Measurements from ENCODE around the gene SEPTIN6. TPM values are rescaled to one million over a fixed set of nuclear protein-coding genes. Genes with fewer than 3 reads are reported as not detected.

The SEPTIN6 gene
- total and polyA plus RNA-seq, 2 of the 13 experiments (the other 11 are each of a cell fraction or from before 2014, with no cell fraction given): 21.7 to 38.3 TPM

DNA sequence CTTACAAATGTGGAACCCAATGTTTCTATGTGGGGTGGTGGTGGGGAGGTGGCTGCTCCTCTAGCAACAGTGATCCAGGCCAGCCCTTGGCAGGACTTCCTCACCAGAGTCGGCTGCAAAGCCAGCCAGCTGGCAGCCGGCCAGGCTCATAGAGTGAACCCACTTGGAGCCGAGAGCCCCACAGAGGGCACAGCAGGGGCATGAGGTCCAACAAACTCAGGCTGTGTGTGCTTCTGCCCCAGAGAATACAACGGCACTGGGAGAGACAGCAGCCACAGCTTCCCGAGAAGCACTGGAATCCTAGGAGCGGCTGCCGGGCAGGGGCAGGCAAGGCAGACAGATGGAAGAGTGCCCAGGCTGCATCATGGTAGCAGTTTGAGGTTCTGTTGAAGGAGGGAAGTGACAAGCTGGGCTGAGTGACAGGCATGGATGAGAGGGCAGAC lies 42.0 kb upstream of the SEPTIN6 start:
- Histone ChIP-seq H2AFZ (ENCODE audit: low read length) (no peak overlapping the region), H3K27ac (ENCODE audit: extremely low read length, insufficient read depth, low read length) (no peak overlapping the region), H3K27me3 (ENCODE audit: control insufficient read depth in 1 of 2, insufficient read depth in 2 of 2, low read length in 2 of 2) (0 out of 5 replicates have a peak, but pooled peaks cover 0 to 3% of the 10 kb centered on the region in 2 experiments), H3K79me2 (ENCODE audit: insufficient read depth, low read length) (no peaks in the 10 kb centered on the region), H3K9me3 (ENCODE audit: low read length) (no peaks in the 10 kb centered on the region), H4K20me1 (ENCODE audit: insufficient read depth, low read length) (no peaks in the 10 kb centered on the region), H3K4me2 (ENCODE audit: low read depth, low read length) (peak overlapping the region; percentile 47; the same call in 1 of the 2 replicates), H3K4me3 (replicated peaks in 1 of 3; ENCODE audit: insufficient read depth in 1 of 3, low read depth in 2 of 3, low read length in 3 of 3) (peak overlapping the region in 1 of 3 experiments; percentile 23; a peak in 1 of 6 replicates), H3K4me1 (ENCODE audit: insufficient read depth, low read length) (peaks cover 14% of the 10 kb centered on the region), H3K9ac (ENCODE audit: insufficient read depth, low read depth, low read length) (no peak overlapping the region), H3K36me3 (replicated peaks in 1 of 2; ENCODE audit: control insufficient read depth in 1 of 2, insufficient read depth in 2 of 2, low read length in 2 of 2) (no peaks in the 10 kb centered on the region)
- intact Hi-C loops (cut with micrococcal nuclease; ENCODE audit: unreplicated experiment): loop anchor here (5.0 kb wide), 1 partner anchor 38 kb away; no protein-coding TSS in a partner anchor
- ChIA-PET POLR2A (no interaction called here), CTCF (ENCODE audit: low intra/inter-chr PET ratio, low total read pairs) (no interaction called here)
- BruUV-seq (replicated peaks): no TSS peak
- WGBS (ENCODE audit: low lambda C conversion rate): no CpG with 5 or more reads among the region's 7 CpGs
- in situ Hi-C loops (cut with HindIII; ENCODE audit: extremely low pct_ligation_motif_present, low pct_unique_long_range_greater_than_20kb): loop anchor here (25.0 kb wide), 1 partner anchor 223 kb away; no protein-coding TSS in a partner anchor
- peak; percentile 59 for ATAC-seq
- TF ChIP-seq, protein P1, sequence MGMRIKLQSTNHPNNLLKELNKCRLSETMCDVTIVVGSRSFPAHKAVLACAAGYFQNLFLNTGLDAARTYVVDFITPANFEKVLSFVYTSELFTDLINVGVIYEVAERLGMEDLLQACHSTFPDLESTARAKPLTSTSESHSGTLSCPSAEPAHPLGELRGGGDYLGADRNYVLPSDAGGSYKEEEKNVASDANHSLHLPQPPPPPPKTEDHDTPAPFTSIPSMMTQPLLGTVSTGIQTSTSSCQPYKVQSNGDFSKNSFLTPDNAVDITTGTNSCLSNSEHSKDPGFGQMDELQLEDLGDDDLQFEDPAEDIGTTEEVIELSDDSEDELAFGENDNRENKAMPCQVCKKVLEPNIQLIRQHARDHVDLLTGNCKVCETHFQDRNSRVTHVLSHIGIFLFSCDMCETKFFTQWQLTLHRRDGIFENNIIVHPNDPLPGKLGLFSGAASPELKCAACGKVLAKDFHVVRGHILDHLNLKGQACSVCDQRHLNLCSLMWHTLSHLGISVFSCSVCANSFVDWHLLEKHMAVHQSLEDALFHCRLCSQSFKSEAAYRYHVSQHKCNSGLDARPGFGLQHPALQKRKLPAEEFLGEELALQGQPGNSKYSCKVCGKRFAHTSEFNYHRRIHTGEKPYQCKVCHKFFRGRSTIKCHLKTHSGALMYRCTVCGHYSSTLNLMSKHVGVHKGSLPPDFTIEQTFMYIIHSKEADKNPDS (CRISPR knock-in tag; IDR thresholded peaks at IDR 0.05): no peak
- TF ChIP-seq ZNF230 (CRISPR knock-in tag; IDR thresholded peaks at IDR 0.05): no peak
- FAIRE-seq: no peak
- no peak for DNase-seq (ENCODE audit: low spot score)

- Histone ChIP-seq H3K4me3 (replicated peaks in 1 of 3; ENCODE audit: insufficient read depth in 1 of 3, low read depth in 2 of 3, low read length in 3 of 3) (no peak overlapping the region), H3K4me2 (ENCODE audit: low read depth, low read length) (no peak overlapping the region), H3K9me3 (ENCODE audit: low read length) (no peaks in the 10 kb centered on the region), H4K20me1 (ENCODE audit: insufficient read depth, low read length) (no peaks in the 10 kb centered on the region), H3K79me2 (ENCODE audit: insufficient read depth, low read length) (no peaks in the 10 kb centered on the region), H2AFZ (ENCODE audit: low read length) (no peak overlapping the region), H3K27ac (ENCODE audit: extremely low read length, insufficient read depth, low read length) (no peak overlapping the region), H3K36me3 (replicated peaks in 1 of 2; ENCODE audit: control insufficient read depth in 1 of 2, insufficient read depth in 2 of 2, low read length in 2 of 2) (no peaks in the 10 kb centered on the region), H3K9ac (ENCODE audit: insufficient read depth, low read depth, low read length) (no peak overlapping the region), H3K27me3 (ENCODE audit: control insufficient read depth in 1 of 2, insufficient read depth in 2 of 2, low read length in 2 of 2) (0 out of 5 replicates have a peak, but pooled peaks cover 0 to under 1% of the 10 kb centered on the region in 2 experiments), H3K4me1 (ENCODE audit: insufficient read depth, low read length) (no peaks in the 10 kb centered on the region)
- intact Hi-C loops (cut with micrococcal nuclease; ENCODE audit: unreplicated experiment): loop anchor here (2.0 to 5.0 kb wide), 4 partner anchors 32 to 213 kb away; no protein-coding TSS in a partner anchor
- 13% methylated on average over 14 of the region's 14 CpGs for WGBS (ENCODE audit: low lambda C conversion rate)
- ChIA-PET CTCF (ENCODE audit: low intra/inter-chr PET ratio, low total read pairs) (interaction anchor here (1.5 kb wide), 1 partner anchor 213 kb away, joined by 7 read pairs; no protein-coding TSS in a partner anchor), POLR2A (interaction anchor here (0.5 to 1.0 kb wide), 2 partner anchors 62 to 124 kb away, joined by 4 read pairs; partner anchors contain the start of gene RPL39)
- in situ Hi-C loops (cut with HindIII; ENCODE audit: extremely low pct_ligation_motif_present, low pct_unique_long_range_greater_than_20kb): loop anchor here (25.0 kb wide), 1 partner anchor 217 kb away; no protein-coding TSS in a partner anchor
- peak; percentile 46; the same call in 2 of the 3 replicates for ATAC-seq
- DNase-seq (ENCODE audit: low spot score): peak; percentile 55
- no TSS peak for BruUV-seq (replicated peaks)
- FAIRE-seq: peak; percentile 73
- TF ChIP-seq NFIB (CRISPR knock-in tag; IDR thresholded peaks at IDR 0.05; ENCODE audit: borderline replicate concordance) (no peak), FOXP1 (IDR thresholded peaks at IDR 0.05) (no peak), FOXP1 (CRISPR knock-in tag; IDR thresholded peaks at IDR 0.05) (peak; percentile 7; the same call in 1 of the 2 replicates), ISL2 (CRISPR knock-in tag; IDR thresholded peaks at IDR 0.05) (no peak), SMC3 (IDR thresholded peaks at IDR 0.05; ENCODE audit: low read length) (peak; percentile 45), CTCF (CRISPR knock-in tag; IDR thresholded peaks at IDR 0.05) (peak; percentile 57), RAD21 (CRISPR knock-in tag; IDR thresholded peaks at IDR 0.05) (0 out of 2 replicates have a peak, but pooled peaks have one; percentile 26)
- TF ChIP-seq, protein P2, sequence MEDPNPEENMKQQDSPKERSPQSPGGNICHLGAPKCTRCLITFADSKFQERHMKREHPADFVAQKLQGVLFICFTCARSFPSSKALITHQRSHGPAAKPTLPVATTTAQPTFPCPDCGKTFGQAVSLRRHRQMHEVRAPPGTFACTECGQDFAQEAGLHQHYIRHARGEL (CRISPR knock-in tag; IDR thresholded peaks at IDR 0.05): no peak
- TF ChIP-seq, protein P3, sequence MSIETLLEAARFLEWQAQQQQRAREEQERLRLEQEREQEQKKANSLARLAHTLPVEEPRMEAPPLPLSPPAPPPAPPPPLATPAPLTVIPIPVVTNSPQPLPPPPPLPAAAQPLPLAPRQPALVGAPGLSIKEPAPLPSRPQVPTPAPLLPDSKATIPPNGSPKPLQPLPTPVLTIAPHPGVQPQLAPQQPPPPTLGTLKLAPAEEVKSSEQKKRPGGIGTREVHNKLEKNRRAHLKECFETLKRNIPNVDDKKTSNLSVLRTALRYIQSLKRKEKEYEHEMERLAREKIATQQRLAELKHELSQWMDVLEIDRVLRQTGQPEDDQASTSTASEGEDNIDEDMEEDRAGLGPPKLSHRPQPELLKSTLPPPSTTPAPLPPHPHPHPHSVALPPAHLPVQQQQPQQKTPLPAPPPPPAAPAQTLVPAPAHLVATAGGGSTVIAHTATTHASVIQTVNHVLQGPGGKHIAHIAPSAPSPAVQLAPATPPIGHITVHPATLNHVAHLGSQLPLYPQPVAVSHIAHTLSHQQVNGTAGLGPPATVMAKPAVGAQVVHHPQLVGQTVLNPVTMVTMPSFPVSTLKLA (IDR thresholded peaks at IDR 0.05): no peak
Measured at GRCh38 chrX:119729408-119730201, 36.6 kb upstream of the SEPTIN6 start.

Measured in HepG2 (cell line).